ENCODE measurements around the gene S100A11. TPM values are rescaled to one million over a fixed set of nuclear protein-coding genes. Genes with fewer than 3 reads are reported as not detected.
A peak's percentile ranks its signal among the peaks of the same experiment; 100 is the strongest.

S100A11 gene
- total RNA-seq, 4 donors from 2014 or later, result 120 to 368 (median 160) TPM

- Histone ChIP-seq H3K4me3 (replicated peaks in 1 of 3) (no peak overlapping the region), H3K36me3 (peaks cover 5 to 13% of the 10 kb centered on the region in 2 donors), H3K27ac (peak overlapping the region in 1 of 3 donors; percentile 79), H3K9me3 (no peaks in the 10 kb centered on the region), H3K4me1 (peaks cover 33 to 60% of the 10 kb centered on the region in 2 donors), H3K27me3 (no peaks in the 10 kb centered on the region)
- intact Hi-C loops (cut with DNase I), result no loop called here
- no peak for TF ChIP-seq CTCF (IDR thresholded peaks at IDR 0.05)
- TF ChIP-seq POLR2A (IDR thresholded peaks at IDR 0.05), result no peak
- 88% methylated on average over 2 of the region's 2 CpGs for WGBS, 2 donors
- DNase-seq, result no peak
These were observed 48.3 kb downstream of the S100A11 start for GRCh38 chr1:151988405-151988923.

- 93 to 96% methylated on average over 8 of the region's 8 CpGs for WGBS, 2 donors
- no peak overlapping the region for H3K27ac ChIP-seq
- H3K36me3 ChIP-seq, result peaks cover 6 to 13% of the 10 kb centered on the region in 2 donors
- H3K4me1 ChIP-seq, result peaks cover 24 to 44% of the 10 kb centered on the region in 2 donors
- H3K4me3 ChIP-seq (replicated peaks in 1 of 3), result no peak overlapping the region
- no peaks in the 10 kb centered on the region for H3K27me3 ChIP-seq
- intact Hi-C loops (cut with DNase I), result no loop called here
- DNase-seq, result no peak
- TF ChIP-seq CTCF (IDR thresholded peaks at IDR 0.05), result no peak
- no peak for TF ChIP-seq POLR2A (IDR thresholded peaks at IDR 0.05)
- H3K9me3 ChIP-seq, result no peaks in the 10 kb centered on the region
These were observed 50.2 kb downstream of the S100A11 start for GRCh38 chr1:151986501-151987190.

GRCh38 chr1:151985768-151986167 lies 51.0 kb downstream of the S100A11 start:
- peaks cover 6 to 13% of the 10 kb centered on the region in 2 donors for H3K36me3 ChIP-seq
- H3K4me3 ChIP-seq (replicated peaks in 1 of 3), result no peak overlapping the region
- peaks cover 15 to 41% of the 10 kb centered on the region in 2 donors for H3K4me1 ChIP-seq
- no peaks in the 10 kb centered on the region for H3K9me3 ChIP-seq
- H3K27ac ChIP-seq, result no peak overlapping the region
- no peaks in the 10 kb centered on the region for H3K27me3 ChIP-seq
- intact Hi-C loops (cut with DNase I), result no loop called here
- TF ChIP-seq CTCF (IDR thresholded peaks at IDR 0.05) (no peak), POLR2A (IDR thresholded peaks at IDR 0.05) (no peak)
- DNase-seq, result no peak
- 81 to 89% methylated on average over 1 of the region's 1 CpG for WGBS, 2 donors

DNA sequence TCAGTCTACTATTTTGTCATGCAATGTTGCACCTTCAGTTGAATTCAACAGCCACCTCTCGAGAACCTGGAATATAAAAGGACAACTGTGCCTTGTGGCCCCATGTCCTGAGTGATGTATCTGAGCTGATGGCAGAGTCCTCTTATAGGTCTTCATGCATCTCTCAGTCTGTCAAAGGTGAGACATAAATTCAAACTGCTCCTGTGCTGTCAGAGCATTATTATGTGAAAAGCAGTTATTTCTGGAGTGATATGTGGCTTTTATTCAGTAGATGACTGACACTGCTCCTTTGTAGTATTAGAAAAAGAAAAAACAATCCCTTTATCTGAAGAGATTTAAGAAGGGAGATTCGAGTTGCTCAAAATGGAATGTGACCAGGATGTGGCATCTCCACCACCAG lies 51.5 kb downstream of the S100A11 start:
- DNase-seq, result no peak
- H3K27me3 ChIP-seq, result no peaks in the 10 kb centered on the region
- no peaks in the 10 kb centered on the region for H3K9me3 ChIP-seq
- 83 to 90% methylated on average over 2 of the region's 2 CpGs for WGBS, 2 donors
- peaks cover 10 to 41% of the 10 kb centered on the region in 2 donors for H3K4me1 ChIP-seq
- no peak overlapping the region for H3K4me3 ChIP-seq (replicated peaks in 1 of 3)
- H3K36me3 ChIP-seq, result peaks cover 6 to 13% of the 10 kb centered on the region in 2 donors
- no peak overlapping the region for H3K27ac ChIP-seq
- intact Hi-C loops (cut with DNase I), result no loop called here
- TF ChIP-seq POLR2A (IDR thresholded peaks at IDR 0.05) (no peak), CTCF (IDR thresholded peaks at IDR 0.05) (no peak)

DNA sequence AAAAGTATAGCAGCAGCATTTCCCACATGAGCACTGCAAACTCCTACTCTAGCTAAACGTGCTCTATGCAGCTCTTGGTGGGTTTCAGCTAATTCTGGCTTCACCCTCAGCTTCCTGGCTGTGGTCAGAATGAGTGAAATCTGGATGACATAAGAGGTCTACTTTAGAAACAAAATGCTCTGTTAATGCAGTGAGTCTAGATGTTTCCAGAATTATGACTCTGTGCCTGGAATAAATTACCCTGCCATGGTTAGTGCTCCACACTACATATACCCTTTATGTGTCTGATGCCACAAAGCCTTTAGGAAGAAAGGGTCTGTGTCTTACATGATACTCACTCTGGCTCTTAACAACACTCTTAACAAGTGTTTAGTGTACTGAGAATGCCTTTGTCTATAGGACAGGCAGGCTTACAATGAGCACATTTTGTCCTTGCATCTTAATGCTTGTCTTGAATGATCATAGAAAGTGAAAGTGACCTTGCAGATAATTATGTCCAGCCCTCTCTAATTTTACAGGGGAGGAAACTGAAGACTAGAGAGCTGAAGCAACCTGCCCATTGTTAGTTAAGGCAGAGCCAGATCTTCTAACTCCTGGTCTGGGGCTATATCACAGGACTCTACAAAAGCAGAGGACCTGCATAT lies 52.4 kb downstream of the S100A11 start:
- peaks cover 6 to 13% of the 10 kb centered on the region in 2 donors for H3K36me3 ChIP-seq
- TF ChIP-seq POLR2A (IDR thresholded peaks at IDR 0.05) (no peak), CTCF (IDR thresholded peaks at IDR 0.05) (no peak)
- intact Hi-C loops (cut with DNase I), result no loop called here
- peaks cover 3 to 36% of the 10 kb centered on the region in 2 donors for H3K4me1 ChIP-seq
- H3K27ac ChIP-seq, result no peak overlapping the region
- no peaks in the 10 kb centered on the region for H3K9me3 ChIP-seq
- no peaks in the 10 kb centered on the region for H3K27me3 ChIP-seq
- DNase-seq, result no peak
- 73 to 100% methylated on average over 1 of the region's 1 CpG for WGBS, 2 donors
- no peak overlapping the region for H3K4me3 ChIP-seq (replicated peaks in 1 of 3)
